SU-DHL-6 (cell line): ENCODE results near the gene CEP41.

Experiments
- H2AFZ ChIP-seq: fragments of 200-600 bp; sonication (generic); 2 replicates; pipeline ENCODE4 v1.6.1; 2014; ENCODE audit warnings: low read depth, mild to moderate bottlenecking, moderate library complexity, mixed read lengths, antibody characterized with exemption, low read length; ENCODE audit not compliant: severe bottlenecking
- H3F3A ChIP-seq: fragments of 200-600 bp; shearing (Covaris generic); 2 replicates; pipeline ENCODE4 v1.6.0; 2016; ENCODE audit warnings: antibody characterized with exemption, mild to moderate bottlenecking; ENCODE audit not compliant: insufficient read depth
- H3K27ac ChIP-seq: fragments of 200-600 bp; sonication (generic); 2 replicates; pipeline ENCODE4 v1.5.1; 2016; ENCODE audit warnings: low read depth, mild to moderate bottlenecking, low read length, moderate library complexity, mixed read lengths
- H3K27me3 ChIP-seq: fragments of 200-600 bp; sonication (generic), shearing (Covaris generic); 2 replicates; pipeline ENCODE4 v1.6.0; 2014; ENCODE audit warnings: mild to moderate bottlenecking, low read length
- H3K36me3 ChIP-seq: fragments of 200-600 bp; sonication (generic); 2 replicates; pipeline ENCODE4 v1.6.1; 2014; ENCODE audit warnings: mild to moderate bottlenecking, low read length, mixed read lengths
- H3K4me2 ChIP-seq: fragments of 300-600, 200-600 bp; shearing (Covaris generic), sonication (generic); 2 replicates; pipeline ENCODE4 v1.6.0; 2014; ENCODE audit warnings: low read length, low read depth, mild to moderate bottlenecking; ENCODE audit not compliant: poor library complexity, severe bottlenecking
- H3K4me3 ChIP-seq: fragments of 200-600 bp; sonication (generic); 2 replicates; pipeline ENCODE4 v1.5.1; 2014; ENCODE audit warnings: antibody characterized with exemption, low read length, mild to moderate bottlenecking, mixed read lengths; ENCODE audit not compliant: insufficient read depth, poor library complexity, severe bottlenecking
- H3K79me2 ChIP-seq: fragments of 200-600 bp; sonication (generic); 2 replicates; pipeline ENCODE4 v1.6.1; 2014; ENCODE audit warnings: mild to moderate bottlenecking, low read length, moderate library complexity; ENCODE audit not compliant: insufficient read depth
- H3K9ac ChIP-seq: fragments of 200-600 bp; sonication (generic); 2 replicates; pipeline ENCODE4 v1.7.0; 2014; ENCODE audit warnings: mild to moderate bottlenecking, low read length
- H3K9me2 ChIP-seq: fragments of 200-600 bp; sonication (generic); replicated peaks from 2 replicates; pipeline ENCODE4 v1.6.1; 2014; ENCODE audit warnings: low read length; ENCODE audit not compliant: insufficient read depth
- H3K9me3 ChIP-seq: fragments of 200-600 bp; sonication (generic); 2 replicates; pipeline ENCODE4 v1.6.1; 2014; ENCODE audit warnings: low read length, mixed read lengths; ENCODE audit not compliant: insufficient read depth
- H4K20me1 ChIP-seq: fragments of 200-600 bp; sonication (generic); 2 replicates; pipeline ENCODE4 v1.6.1; 2014; ENCODE audit warnings: low read depth, mild to moderate bottlenecking, antibody characterized with exemption, low read length, moderate library complexity, mixed read lengths
- CTCF ChIP-seq: fragments of 200-600 bp; sonication (generic); IDR thresholded peaks from one replicate; pipeline ENCODE4 v1.5.1; 2017; ENCODE audit warnings: antibody characterized with exemption, mild to moderate bottlenecking, low read length, moderate library complexity; ENCODE audit not compliant: insufficient read depth, poor library complexity, severe bottlenecking
- EZH2phosphoT487 ChIP-seq: fragments of 200-600 bp; sonication (generic), shearing (Covaris generic); conservative IDR thresholded peaks from 2 replicates; pipeline ENCODE4 v1.6.1; 2018; ENCODE audit warnings: mild to moderate bottlenecking, antibody characterized with exemption, low read length, moderate library complexity, mixed read lengths

Gene CEP41

GRCh38 chr7:130393101-130393561 lies 47.7 kb downstream of the CEP41 start:
- Histone ChIP-seq H2AFZ (no peak overlapping the region), H3K27ac (no peak overlapping the region), H3K4me2 (no peak overlapping the region), H3F3A (no peaks in the 10 kb centered on the region), H4K20me1 (no peaks in the 10 kb centered on the region), H3K9me2 (no peaks in the 10 kb centered on the region), H3K36me3 (no peaks in the 10 kb centered on the region), H3K9me3 (no peaks in the 10 kb centered on the region), H3K4me3 (no peak overlapping the region), H3K27me3 (no peaks in the 10 kb centered on the region), H3K79me2 (no peaks in the 10 kb centered on the region), H3K9ac (no peak overlapping the region)
- no peak for TF ChIP-seq CTCF
- TF ChIP-seq EZH2phosphoT487 = no peak

GRCh38 chr7:130390486-130390885 lies 50.3 kb downstream of the CEP41 start:
- Histone ChIP-seq H3K9me3 (no peaks in the 10 kb centered on the region), H4K20me1 (no peaks in the 10 kb centered on the region), H3K9me2 (no peaks in the 10 kb centered on the region), H3F3A (no peaks in the 10 kb centered on the region), H3K9ac (no peak overlapping the region), H3K36me3 (no peaks in the 10 kb centered on the region), H2AFZ (no peak overlapping the region), H3K4me3 (no peak overlapping the region), H3K79me2 (no peaks in the 10 kb centered on the region), H3K27me3 (no peaks in the 10 kb centered on the region), H3K4me2 (no peak overlapping the region), H3K27ac (no peak overlapping the region)
- no peak for TF ChIP-seq EZH2phosphoT487
- TF ChIP-seq CTCF = no peak

- no peak overlapping the region for H3K4me3 ChIP-seq
- H3K9me3 ChIP-seq = no peaks in the 10 kb centered on the region
- no peaks in the 10 kb centered on the region for H4K20me1 ChIP-seq
- H3K36me3 ChIP-seq = no peaks in the 10 kb centered on the region
- no peaks in the 10 kb centered on the region for H3K79me2 ChIP-seq
- H3K9ac ChIP-seq = no peak overlapping the region
- H3K27me3 ChIP-seq = no peaks in the 10 kb centered on the region
- H3K27ac ChIP-seq = no peak overlapping the region
- no peaks in the 10 kb centered on the region for H3F3A ChIP-seq
- H2AFZ ChIP-seq = no peak overlapping the region
- TF ChIP-seq CTCF = no peak
- TF ChIP-seq EZH2phosphoT487 = no peak
- H3K4me2 ChIP-seq = no peak overlapping the region
- no peaks in the 10 kb centered on the region for H3K9me2 ChIP-seq
Measured at GRCh38 chr7:130388671-130389070, 52.1 kb downstream of the CEP41 start.
